ENCODE measurements around the gene TOR1AIP2.
"Not testable (repeated sequence)": the region's sequence is repeated elsewhere in the genome, so short reads cannot be mapped to it uniquely, and the experiment has no call there.

Gene TOR1AIP2

DNA sequence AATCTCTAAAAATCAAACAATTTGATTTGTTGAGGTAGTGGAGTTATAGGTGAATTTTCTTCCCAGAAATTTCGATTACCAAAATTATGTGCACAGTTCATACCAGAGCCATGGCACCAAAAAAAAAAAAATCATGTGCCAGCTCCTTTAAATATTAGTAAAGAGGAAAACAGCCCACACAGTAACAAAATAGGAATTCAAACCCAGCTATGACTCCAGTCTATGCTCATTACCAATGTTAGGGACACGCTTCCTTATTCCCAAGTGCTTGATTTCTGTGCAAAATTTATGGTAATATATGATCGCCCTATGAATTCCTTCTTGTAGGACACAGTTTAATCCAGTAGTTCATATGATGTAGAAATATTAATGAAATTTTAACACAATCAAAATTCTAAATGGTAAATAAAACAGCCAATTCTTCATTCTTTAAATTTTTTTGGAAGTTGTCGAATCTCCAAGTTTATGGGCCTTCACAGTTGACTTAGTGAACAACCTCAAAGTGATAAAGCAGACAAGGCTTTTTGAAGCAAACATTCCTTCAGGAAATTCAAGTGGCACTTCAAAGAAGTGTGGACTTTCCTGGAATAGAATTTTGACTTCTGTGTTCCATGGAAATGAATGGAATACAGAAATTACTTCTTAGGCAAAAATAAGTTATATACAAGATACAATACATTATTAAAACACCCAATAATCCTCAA lies 1.9 kb downstream of the TOR1AIP2 start:
- no peak for DNase-seq

DNA sequence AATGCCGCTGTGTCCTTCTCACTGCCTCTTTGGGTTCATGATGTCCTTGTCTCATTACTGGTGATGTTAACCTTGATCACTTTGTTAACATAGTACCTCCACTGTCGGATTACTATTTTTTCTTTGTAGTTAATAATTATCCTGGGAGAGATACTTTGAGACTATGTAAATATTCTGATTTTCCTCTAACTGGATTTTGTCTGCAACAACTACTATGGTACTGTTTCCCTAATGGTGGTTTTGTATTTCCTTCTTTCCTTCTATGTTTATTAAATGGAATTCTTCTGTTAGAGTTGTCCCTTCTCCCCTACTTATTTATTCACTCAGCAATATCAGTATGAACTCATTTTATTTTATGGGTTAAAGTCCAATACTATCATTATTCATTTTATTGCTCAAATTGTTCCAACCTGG lies 4.2 kb downstream of the TOR1AIP2 start:
- DNase-seq, result no peak

DNA sequence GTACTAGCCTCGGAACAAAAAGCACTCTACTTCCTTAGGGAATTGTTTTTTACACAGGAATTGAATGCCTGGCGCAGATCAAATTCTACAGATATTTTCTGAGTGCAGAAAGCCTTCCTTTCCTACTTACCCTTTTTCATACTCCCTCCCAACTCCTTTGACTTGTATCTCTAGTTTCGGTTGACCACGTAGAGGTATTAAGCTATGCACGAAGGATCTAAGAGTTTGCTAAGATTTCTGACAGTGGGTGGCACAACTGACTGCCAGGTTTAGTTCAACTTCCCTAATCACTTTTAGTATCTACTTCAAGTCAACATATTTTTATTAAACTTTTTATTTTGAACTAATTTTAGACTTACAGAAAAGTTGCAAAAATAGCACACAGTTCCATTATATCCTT lies 5.0 kb downstream of the TOR1AIP2 start:
- DNase-seq, result no peak

DNA sequence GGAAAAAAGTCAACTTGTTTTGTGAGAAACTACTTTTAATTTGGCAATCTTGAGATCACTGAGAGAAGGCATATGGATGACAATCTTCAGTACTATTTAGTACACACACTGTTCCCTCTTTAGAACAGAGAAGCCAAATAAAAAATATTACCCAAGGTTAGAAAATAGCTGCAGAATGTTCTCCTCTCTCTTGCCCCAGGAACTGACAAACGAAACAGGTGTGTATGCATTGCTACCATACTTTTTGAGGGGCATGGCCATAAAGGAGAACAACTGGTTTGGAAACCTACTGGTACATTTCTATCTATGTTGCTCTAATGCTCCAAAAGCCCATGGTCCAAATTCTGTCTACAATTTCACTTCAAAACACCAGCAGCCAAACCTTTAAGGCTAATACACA lies 5.7 kb downstream of the TOR1AIP2 start:
- DNase-seq, result no peak

DNA sequence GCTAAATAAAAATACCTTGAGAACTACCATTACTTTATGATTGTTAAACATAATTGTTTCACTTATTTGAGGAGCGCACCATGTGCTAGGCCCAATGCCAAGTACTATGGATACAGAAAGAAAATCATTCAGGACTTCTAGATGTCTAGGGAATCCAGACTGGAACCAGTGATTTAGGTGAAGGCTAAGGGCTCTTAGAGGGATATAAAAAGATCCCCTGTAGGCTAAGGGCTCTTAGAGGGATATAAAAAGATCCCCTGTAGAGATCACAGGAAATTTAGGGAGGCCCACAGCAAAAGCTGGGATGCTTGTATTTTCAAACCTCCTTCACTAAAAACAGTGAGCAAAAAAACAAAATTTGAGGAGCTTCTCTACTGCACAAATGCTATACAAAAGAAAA lies 6.7 kb downstream of the TOR1AIP2 start:
- no peak for DNase-seq

DNA sequence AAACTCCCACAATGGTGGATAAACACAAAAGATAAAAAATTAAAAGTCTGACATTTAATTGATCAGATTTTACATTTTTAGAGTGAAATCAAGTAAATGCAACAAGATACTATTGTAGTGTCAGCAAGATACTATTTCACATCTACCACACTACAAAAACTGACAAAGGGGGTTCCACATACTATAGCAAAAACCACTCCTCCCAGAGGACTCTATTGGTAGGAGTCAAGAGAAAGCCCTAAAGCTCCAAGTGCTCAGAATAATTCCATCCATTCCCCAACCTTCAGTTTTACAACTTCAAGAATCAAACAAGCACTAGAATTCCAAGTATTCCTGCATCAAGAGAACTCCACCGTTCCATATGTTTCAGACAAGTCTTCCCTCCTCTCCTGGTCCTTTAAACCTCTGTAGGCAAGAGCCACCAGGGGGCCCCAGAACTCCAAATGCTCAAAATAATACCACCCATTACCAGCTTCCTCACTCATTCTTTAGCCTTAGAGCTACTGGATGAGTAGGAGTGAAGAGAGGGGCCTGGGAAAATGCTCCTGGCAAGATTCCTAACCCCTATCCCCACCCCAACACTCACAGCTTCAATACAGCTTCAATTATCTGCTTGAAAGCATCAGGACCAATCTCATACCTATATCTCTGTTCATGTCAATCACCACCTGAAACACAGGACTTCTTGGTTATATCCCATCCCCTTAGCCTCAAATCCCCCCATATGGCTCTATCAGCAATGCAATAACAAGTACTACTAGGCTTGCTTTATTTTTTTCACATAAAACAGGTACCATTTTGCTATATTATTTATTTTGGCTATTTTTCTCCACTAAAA lies 9.9 kb downstream of the TOR1AIP2 start:
- DNase-seq, result peak; percentile 8

DNA sequence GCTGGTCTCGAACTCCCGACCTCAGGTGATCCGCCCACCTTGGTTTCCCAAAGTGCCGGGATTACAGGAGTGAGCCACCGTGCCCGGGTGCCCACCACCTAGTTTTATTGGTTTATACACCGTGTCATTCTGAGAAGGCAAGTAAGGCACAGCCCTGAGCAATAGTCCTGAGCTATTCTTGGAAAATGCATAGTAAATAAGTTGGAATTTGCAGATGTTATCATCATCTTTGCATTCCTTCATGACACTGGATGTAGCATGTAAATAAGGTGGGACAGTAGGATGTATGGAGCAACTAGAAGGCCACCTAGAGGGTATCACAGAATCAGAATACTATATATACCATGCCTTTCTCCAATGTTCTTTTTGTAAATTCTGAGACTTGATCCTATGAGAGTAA lies 11.0 kb downstream of the TOR1AIP2 start:
- no peak for DNase-seq

DNA sequence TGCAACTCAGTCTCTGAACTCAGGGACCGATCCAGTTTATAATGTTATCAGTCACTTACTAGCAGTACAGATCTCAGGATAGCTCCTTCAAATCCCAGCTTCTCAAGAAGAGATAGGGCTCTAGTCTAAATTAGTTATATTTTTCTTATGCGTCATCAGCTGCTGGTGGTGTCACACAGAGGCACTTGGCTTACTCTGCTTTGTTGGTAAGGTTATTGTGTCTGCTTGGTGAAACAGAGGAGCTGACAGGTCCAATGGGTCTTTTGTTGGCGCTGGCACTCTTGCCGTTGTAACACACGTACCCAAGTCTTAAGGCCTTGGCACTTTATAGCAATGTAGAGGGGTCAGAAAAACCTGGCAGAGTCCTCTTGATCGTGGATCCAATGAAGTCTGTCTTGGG lies 12.2 kb downstream of the TOR1AIP2 start:
- DNase-seq, result no peak

DNA sequence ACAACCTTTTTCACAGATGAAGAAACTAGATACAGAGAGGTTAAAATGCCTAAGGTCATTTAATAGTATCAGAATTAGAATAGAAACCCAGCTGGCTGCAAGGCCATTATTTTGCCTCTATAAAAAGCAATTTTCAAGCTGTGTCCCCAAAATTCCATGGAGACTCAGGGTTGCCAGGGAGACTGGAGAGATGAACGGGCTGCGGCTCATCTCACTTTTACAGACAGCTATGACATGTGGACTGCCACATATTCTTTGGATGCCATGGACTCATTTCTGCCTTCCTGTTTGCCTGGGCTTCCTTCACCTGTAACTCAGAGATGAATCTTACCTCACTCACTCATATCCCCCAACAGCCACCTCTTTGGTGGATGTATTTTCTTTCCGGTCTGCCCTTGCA lies 17.0 kb downstream of the TOR1AIP2 start:
- no peak for DNase-seq

DNA sequence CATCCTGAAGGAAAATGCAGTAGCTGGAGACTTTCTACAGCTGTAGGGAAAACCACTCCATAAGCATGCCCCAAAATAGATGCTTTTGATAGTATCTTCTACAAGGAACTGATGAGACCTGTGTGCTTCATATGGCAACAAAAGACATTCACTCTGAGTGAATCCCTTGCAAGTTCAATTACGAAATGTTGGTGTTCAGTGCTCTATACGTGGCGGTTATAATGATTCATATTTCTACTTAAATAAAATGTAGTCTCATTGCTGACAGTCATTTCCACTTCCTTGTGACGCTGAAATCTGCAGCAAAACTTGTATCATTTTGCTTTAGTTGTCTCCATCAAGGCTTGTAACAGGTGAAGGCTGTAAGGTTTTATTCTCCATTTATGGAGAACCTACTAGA lies 20.6 kb downstream of the TOR1AIP2 start:
- DNase-seq, result no peak

DNA sequence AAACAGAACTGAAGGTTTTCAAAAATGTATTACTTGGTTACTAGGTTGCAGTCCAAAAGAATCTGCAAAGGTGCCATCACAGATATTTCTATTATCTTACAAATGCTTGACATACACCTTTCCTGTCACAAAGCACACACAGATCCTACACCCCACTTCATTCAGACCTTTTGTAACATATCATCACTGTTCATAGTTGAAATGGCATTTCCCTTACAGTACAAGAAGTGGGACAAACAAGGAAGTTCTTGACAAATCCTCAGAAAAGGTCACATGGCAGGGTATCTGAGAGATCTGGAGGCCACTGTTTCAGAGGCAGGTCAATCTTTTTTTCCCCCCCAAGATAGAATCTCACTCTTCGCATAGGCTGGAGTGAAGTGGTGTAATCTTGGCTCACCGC lies 21.3 kb downstream of the TOR1AIP2 start:
- DNase-seq, result no peak

DNA sequence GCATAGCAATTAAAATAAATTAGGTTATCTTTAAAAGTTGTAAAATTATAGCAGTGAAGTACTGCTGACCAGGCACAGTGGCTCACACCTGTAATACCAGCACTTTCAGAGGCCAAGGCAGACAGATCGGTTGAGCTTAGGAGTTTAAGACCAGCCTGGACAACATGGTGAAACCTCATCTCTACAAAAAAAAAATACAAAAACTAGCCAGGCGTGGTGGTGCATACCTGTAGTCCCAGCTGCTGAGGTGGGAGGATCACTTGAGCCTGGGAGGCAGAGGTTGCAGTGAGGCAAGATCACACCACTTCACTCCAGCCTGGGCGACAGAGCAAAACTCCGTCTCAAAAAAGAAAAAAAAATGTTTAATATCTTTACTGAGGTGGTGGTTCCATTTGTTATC lies 21.8 kb downstream of the TOR1AIP2 start:
- DNase-seq, result not testable (repeated sequence)

DNA sequence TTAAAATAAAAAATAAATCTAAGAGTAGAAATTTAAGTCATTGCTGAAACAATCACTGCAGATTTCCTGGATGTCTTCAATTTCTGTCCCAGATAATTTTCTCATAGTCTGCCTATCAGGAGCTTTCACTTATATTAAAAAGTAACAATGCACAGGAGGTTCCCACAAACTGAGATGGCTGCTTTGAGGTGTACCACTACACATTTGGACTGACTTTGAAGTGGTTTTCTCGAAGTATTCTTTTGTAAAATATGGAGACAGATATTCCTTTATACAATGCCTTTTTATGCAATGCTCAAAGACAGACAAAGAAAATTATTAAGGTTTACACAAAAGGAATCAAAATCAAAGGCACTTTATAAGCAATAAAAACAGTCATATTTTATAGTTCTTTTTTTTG lies 24.5 kb downstream of the TOR1AIP2 start:
- DNase-seq, result no peak

DNA sequence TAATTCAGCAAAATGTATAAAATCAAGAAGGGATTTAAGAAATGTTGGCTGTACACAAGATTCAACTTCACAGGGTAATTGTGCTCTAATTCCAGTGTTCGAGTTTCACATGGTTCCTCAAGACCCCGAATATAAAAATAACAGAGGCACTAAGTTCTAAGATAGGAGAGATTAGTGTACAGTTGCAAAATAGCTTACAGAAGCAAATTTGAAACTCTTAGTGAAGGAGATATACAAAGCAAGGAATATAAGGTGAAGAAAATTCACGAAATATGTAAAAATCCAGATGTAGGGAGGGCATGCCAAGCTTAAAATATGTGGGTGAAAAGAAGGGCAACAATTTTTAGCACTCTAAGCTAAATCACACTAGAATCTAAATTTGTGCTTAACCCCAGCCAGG lies 29.4 kb downstream of the TOR1AIP2 start:
- DNase-seq, result no peak

DNA sequence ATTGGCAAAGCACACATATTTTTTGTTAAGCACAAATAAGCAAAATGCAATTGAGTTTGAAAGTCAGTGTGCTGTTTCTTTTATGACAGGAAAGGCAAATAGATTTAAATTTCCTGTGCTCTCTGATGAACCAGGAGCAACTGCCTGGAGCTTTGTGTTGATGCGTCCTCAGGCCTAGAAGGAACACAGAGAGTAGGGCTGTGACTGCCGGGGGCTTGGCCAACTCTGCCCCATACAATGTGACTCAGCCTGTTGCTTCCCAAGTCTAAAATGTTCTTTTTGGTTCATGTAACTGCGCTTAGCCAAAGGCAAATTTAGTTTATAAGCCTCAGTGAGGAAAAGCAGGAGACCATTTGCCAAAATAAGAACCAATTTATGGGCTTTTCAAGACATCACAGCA lies 37.5 kb downstream of the TOR1AIP2 start:
- DNase-seq, result no peak

DNA sequence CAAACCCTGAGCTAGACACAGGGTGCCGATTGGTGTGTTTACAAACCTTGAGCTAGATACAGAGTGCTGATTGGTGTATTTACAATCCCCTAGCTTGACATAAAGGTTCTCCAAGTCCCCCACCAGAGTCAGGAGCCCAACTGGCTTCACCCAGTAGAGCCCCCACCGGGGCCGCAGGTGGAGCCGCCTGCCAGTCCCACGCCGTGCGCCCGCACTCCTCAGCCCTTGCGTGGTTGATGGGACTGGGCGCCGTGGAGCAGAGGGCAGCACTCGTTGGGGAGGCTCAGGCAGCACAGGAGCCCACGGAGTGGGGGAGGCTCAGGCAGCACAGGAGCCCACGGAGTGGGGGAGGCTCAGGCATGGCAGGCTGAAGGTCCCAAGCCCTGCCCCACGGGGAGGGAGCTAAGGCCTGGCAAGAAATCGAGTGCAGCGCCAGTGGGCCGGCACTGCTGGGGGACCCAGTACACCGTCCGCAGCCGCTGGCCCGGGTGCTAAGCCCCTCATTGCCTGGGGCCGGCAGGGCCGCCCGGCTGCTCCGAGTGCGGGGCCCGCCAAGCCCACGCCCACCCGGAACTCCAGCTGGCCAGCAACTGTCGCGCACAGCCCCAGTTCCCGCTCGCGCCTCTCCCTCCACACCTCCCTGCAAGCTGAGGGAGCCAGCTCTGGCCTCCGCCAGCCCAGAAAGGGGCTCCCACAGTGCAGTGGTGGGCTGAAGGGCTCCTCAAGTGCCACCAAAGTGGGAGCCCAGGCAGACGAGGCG lies 40.7 kb downstream of the TOR1AIP2 start:
- DNase-seq, result not testable (repeated sequence)

DNA sequence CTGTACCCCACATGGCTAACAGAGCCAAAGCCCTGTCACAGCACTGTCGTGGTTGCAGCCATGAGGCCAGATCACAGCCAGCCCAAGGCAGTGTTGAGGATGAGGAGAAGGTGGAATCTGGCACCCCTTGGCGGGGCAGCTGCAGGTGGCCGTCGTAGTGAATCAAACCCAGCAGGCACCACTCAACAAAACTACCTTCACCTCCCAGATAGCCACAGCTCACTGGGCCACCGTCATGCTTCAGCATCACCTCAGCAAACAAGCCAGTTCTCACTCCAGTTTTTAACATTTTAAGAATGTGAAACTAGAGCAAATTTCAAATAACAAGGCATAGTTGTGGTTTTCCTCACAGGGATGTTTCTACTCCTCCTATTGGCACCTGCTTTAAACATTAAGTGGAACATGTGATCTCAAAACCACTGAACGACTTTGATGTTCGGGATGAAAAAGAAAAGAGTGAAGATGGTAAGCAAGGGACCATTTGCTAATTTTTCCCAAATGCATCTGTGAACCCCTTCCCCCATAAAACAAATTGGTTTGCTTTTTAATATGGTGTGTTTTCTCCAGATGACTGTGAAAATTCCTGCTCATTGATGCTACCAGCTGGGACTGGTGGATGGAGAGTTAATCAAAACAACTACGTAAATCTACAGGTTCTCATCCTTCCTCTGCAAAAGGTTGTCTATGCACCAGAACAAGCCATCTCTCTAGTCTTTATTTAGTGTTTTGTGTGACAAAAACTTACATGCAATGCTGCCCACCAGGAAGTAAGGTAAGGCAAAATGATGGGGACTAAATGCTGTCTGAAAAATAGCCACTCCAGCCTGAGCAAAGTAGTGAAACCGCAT lies 45.5 kb downstream of the TOR1AIP2 start:
- no peak for DNase-seq

DNA sequence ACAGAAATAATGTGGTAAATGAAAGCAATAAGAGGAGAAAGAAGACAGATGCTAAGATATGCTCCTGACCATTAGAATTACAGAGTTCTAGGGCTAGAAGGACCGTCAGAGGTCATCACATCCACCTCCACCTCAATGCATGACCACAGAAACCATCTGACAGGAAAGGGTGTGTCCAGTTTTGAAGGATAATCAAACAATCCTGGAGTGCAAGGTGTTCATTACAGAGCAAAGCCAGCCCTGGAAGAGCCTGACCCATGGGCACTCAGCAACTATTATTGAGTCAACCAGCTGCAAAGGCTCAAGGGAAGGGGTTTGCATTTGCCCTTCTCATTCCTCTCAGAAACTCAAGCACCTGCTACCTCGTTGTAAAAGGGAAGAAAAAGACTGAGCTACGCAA lies 46.4 kb downstream of the TOR1AIP2 start:
- no peak for DNase-seq

DNA sequence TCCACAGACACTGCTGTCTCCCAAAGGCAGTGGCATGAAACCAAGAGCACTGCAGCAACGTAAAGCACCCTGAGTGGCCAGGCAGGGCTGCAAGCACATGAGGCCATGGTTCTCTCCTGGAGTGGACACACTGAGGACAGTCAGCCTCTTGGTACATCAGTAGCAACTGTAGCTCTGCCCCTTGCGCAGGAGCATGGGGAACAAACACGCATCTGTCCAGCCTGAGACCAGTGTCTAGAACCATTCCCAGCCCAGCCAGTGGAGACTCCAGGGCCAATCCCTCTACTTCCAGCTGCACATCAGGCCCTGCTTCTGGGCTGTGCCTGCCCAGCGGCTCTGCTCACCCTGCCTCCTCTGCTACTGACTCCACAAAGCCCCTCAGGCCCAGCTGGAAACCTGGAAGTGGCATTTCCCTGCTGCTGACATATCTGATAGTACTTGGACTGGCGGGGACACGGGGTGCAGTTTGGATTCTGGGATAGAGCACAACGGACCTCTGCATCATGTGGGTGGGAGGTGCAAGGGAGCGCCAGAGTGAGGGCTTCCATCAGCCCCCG lies 49.0 kb downstream of the TOR1AIP2 start:
- DNase-seq, result no peak

DNA sequence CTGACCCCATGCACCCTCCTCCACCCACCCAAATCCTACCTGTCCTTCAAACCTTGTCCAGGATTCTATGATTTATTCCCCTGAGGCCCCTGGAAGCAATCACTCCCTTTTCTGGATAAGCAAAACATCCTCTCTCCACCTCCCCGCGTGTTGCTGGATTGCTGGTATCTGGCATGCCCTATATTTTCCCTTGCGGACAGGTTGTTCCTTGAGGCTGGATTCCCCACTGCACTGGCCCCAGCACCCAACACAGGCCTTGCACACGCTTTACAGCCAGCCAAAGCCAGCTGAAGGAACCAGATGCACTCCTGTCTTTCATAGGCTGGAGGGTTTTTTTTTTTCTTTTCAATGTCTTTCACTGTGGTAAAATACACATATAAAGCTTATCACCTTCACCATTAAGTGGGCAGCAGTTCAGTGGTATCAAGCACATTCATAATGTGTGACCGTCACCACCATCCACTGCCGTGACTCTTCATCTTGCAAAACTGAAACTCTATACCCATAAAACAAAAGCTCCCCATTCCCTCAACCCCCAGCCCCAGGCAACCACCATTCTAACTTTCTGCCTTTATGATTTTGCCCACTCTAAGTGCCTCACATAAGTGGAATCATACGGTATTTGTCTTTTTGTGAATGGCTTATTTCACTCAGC lies 50.9 kb downstream of the TOR1AIP2 start:
- DNase-seq, result no peak

DNA sequence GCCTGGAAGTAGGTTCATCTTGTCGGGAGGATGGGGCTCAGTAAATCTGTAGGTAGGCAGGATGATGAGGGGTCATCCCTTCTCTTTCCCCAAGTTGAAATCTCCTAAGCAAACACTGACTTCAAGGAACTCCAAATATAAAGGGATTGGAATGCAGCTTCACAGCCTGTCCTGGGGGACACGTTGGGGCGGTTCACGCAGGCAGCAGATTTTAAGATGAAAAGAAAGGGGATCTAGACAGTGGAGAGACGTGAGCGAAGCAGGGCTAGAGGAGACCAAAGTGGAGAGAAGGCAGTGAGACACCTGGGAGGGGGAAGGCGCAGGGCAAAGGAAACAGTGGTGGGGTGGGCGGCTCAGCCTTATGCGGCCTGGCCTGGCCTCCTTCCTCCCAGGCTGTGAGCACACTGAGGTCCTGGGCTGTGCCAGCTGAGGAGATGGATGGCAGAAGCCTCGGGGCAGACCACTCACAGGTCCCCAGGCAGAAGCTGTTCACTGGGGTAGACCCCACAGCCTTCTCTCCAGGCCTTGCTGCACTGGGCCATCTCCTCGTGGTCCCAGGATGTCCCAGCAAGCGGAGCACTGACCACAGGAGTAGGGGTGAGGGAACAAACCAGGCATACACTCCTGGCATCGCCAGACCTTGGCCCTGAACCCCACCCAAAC lies 51.7 kb downstream of the TOR1AIP2 start:
- DNase-seq, result no peak
